ENCODE results near the gene P3H2.
A peak's percentile ranks its signal among the peaks of the same experiment; 100 is the strongest.

The P3H2 gene

GRCh38 chr3:190142041-190142440, 21.3 kb upstream of the P3H2 start:
- peaks cover 16% of the 10 kb centered on the region for H3K36me3 Mint-ChIP-seq (ENCODE audit: low read depth)
- H3K9me3 Mint-ChIP-seq: peaks cover 14% of the 10 kb centered on the region
- peaks cover 4% of the 10 kb centered on the region for H3K27me3 Mint-ChIP-seq (ENCODE audit: low read depth)
- no peak for TF ChIP-seq CTCF (IDR thresholded peaks at IDR 0.05; ENCODE audit: unreplicated experiment in 3 of 3)
- no peaks in the 10 kb centered on the region for H3K4me1 Mint-ChIP-seq
- H3K4me3 Mint-ChIP-seq: no peak overlapping the region
- no peak overlapping the region for H3K27ac Mint-ChIP-seq

GRCh38 chr3:190139365-190139764, 18.7 kb upstream of the P3H2 start:
- Mint-ChIP-seq H3K9me3 (peaks cover 2% of the 10 kb centered on the region), H3K27me3 (ENCODE audit: low read depth) (no peaks in the 10 kb centered on the region), H3K36me3 (ENCODE audit: low read depth) (peaks cover 4% of the 10 kb centered on the region), H3K4me1 (no peaks in the 10 kb centered on the region), H3K4me3 (no peak overlapping the region), H3K27ac (no peak overlapping the region)
- TF ChIP-seq CTCF (IDR thresholded peaks at IDR 0.05; ENCODE audit: unreplicated experiment in 3 of 3): no peak

- no peaks in the 10 kb centered on the region for H3K9me3 Mint-ChIP-seq
- no peak overlapping the region for H3K27ac Mint-ChIP-seq
- TF ChIP-seq CTCF (IDR thresholded peaks at IDR 0.05; ENCODE audit: unreplicated experiment in 3 of 3): no peak
- no peaks in the 10 kb centered on the region for H3K27me3 Mint-ChIP-seq (ENCODE audit: low read depth)
- H3K4me1 Mint-ChIP-seq: peaks cover 13% of the 10 kb centered on the region
- H3K4me3 Mint-ChIP-seq: no peak overlapping the region
- H3K36me3 Mint-ChIP-seq (ENCODE audit: low read depth): peaks cover 7% of the 10 kb centered on the region
Observed at GRCh38 chr3:190132371-190132770, 11.7 kb upstream of the P3H2 start.

- Mint-ChIP-seq H3K4me3 (no peak overlapping the region), H3K9me3 (no peaks in the 10 kb centered on the region), H3K27me3 (ENCODE audit: low read depth) (no peaks in the 10 kb centered on the region), H3K4me1 (peaks cover 13% of the 10 kb centered on the region), H3K36me3 (ENCODE audit: low read depth) (peaks cover 7% of the 10 kb centered on the region), H3K27ac (no peak overlapping the region)
- TF ChIP-seq CTCF (IDR thresholded peaks at IDR 0.05; ENCODE audit: unreplicated experiment in 3 of 3): no peak
Observed at GRCh38 chr3:190131329-190131728, 10.6 kb upstream of the P3H2 start.

- Mint-ChIP-seq H3K9me3 (no peaks in the 10 kb centered on the region), H3K36me3 (ENCODE audit: low read depth) (peaks cover 7% of the 10 kb centered on the region), H3K27me3 (ENCODE audit: low read depth) (no peaks in the 10 kb centered on the region), H3K4me3 (no peak overlapping the region), H3K27ac (peak overlapping the region in 1 of 3 experiments; percentile 30), H3K4me1 (peaks cover 13% of the 10 kb centered on the region)
- no peak for TF ChIP-seq CTCF (IDR thresholded peaks at IDR 0.05; ENCODE audit: unreplicated experiment in 3 of 3)
Observed at GRCh38 chr3:190130696-190131095, 10.0 kb upstream of the P3H2 start.

- no peaks in the 10 kb centered on the region for H3K27me3 Mint-ChIP-seq (ENCODE audit: low read depth)
- peaks cover 3% of the 10 kb centered on the region for H3K36me3 Mint-ChIP-seq (ENCODE audit: low read depth)
- no peak for TF ChIP-seq CTCF (IDR thresholded peaks at IDR 0.05; ENCODE audit: unreplicated experiment in 3 of 3)
- H3K9me3 Mint-ChIP-seq: no peaks in the 10 kb centered on the region
- H3K27ac Mint-ChIP-seq: peak overlapping the region in 1 of 3 experiments; percentile 28
- peaks cover 13% of the 10 kb centered on the region for H3K4me1 Mint-ChIP-seq
- H3K4me3 Mint-ChIP-seq: no peak overlapping the region
Observed at GRCh38 chr3:190130037-190130436, 9.3 kb upstream of the P3H2 start.
